HCT116 (cell line): ENCODE results near the gene CD96. TPM values are rescaled to one million over a fixed set of nuclear protein-coding genes. Genes with fewer than 3 reads are reported as not detected.

ENCODE experiments used
- ATAC-seq: fragments of 200-7000 bp; cut with Tn5 transposase; 2 replicates; pipeline ENCODE4 v1.9.1; 2020; ENCODE audit warnings: mild to moderate bottlenecking, moderate library complexity
- BruUV-seq: library from RNA; stranded (reverse); fragments of 400-500 nt; replicated peaks from 2 replicates; lab custom pipeline; 2021; lab: Mats Ljungman, UMichigan
- CTCF ChIA-PET: fragments of 300-600 bp; sonication (Branson Sonifier 250); formaldehyde crosslinking; loops from one replicate; lab custom pipeline; 2021; ENCODE audit warnings: antibody characterized with exemption; lab: Charles Lee
- POLR2A ChIA-PET: fragments of 300-600, 350-600 bp; sonication (Branson Sonifier 250); formaldehyde crosslinking; loops from one replicate; lab custom pipeline; 2021; ENCODE audit warnings: antibody characterized with exemption; lab: Charles Lee
- RAD21 ChIA-PET, 2 experiments: fragments of 300-600 bp; sonication (Branson Sonifier 250); formaldehyde crosslinking; loops; one replicate each; lab custom pipeline; 2023; ENCODE audit warnings: low total read pairs in 2 of 2; ENCODE audit not compliant: uncharacterized antibody in 2 of 2, unreplicated experiment in 2 of 2, low non-redundant PET in 1 of 2; lab: Charles Lee
- DNase-seq: peaks from one replicate; pipeline ENCODE4 v3.0.0-alpha.2; 2010; ENCODE audit warnings: low read depth, low spot score
- H2AFZ ChIP-seq: fragments of 200-600 bp; shearing (Covaris generic), sonication (generic); 2 replicates; pipeline ENCODE4 v1.6.1; 2017; ENCODE audit warnings: low read depth, mixed run types, mixed read lengths, antibody characterized with exemption, low read length; ENCODE audit not compliant: poor library complexity, severe bottlenecking
- H3K27ac ChIP-seq: 2 replicates; pipeline ENCODE4 v1.5.1; 2012; ENCODE audit warnings: low read depth, low read length
- H3K27me3 ChIP-seq: fragments of 200-600 bp; sonication (generic); 2 replicates; pipeline ENCODE4 v1.6.1; 2016; ENCODE audit warnings: mixed run types, low read length, mixed read lengths; ENCODE audit not compliant: insufficient read depth
- H3K36me3 ChIP-seq, 2 experiments: fragments of 200-500 bp in 1 of 2; fragments of 200-600 bp in 1 of 2; sonication (Bioruptor generic) in 1 of 2; sonication (generic) in 1 of 2; 2 replicates each; pipeline versions ENCODE4 v1.5.1 to v1.6.1; 2014 to 2016; ENCODE audit warnings: low read length in 2 of 2, inconsistent platforms in 1 of 2, mixed read lengths in 1 of 2, mixed run types in 1 of 2; ENCODE audit not compliant: insufficient read depth in 2 of 2, control insufficient read depth in 1 of 2
- H3K4me1 ChIP-seq, 2 experiments: fragments of 200-600 bp in 1 of 2; sonication (generic) in 1 of 2; 2 replicates each; pipeline versions ENCODE4 v1.5.1 to v1.6.1; 2012 to 2017; ENCODE audit warnings: low read length in 2 of 2, inconsistent platforms in 1 of 2, mild to moderate bottlenecking in 1 of 2, mixed read lengths in 1 of 2, mixed run types in 1 of 2, moderate library complexity in 1 of 2; ENCODE audit not compliant: insufficient read depth in 2 of 2, control insufficient read depth in 1 of 2
- H3K4me2 ChIP-seq: fragments of 200-600 bp; sonication (generic); 2 replicates; pipeline ENCODE4 v1.6.1; 2017; ENCODE audit warnings: mixed run types, low read length, mixed read lengths
- H3K4me3 ChIP-seq, 2 experiments: fragments of 200-600 bp in 1 of 2; sonication (generic) in 1 of 2; replicated peaks in 1 of 2; 2 replicates each; pipeline ENCODE4 v1.5.1; 2011 to 2016; ENCODE audit warnings: low read length in 2 of 2, control low read depth in 1 of 2, low read depth in 1 of 2, mild to moderate bottlenecking in 1 of 2, mixed read lengths in 1 of 2, mixed run types in 1 of 2
- H3K79me2 ChIP-seq: fragments of 200-600 bp; sonication (generic); 2 replicates; pipeline ENCODE4 v1.6.1; 2017; ENCODE audit warnings: mild to moderate bottlenecking, mixed run types, low read length, moderate library complexity, mixed read lengths; ENCODE audit not compliant: insufficient read depth
- H3K9ac ChIP-seq: fragments of 200-600 bp; sonication (generic); 2 replicates; pipeline ENCODE4 v1.6.1; 2016; ENCODE audit warnings: low read length, mixed read lengths
- H3K9me2 ChIP-seq: fragments of 200-600 bp; sonication (generic), shearing (Covaris generic); 2 replicates; pipeline ENCODE4 v1.6.1; 2017; ENCODE audit warnings: mixed run types, mild to moderate bottlenecking, moderate library complexity; ENCODE audit not compliant: insufficient read depth
- H3K9me3 ChIP-seq, 2 experiments: fragments of 200-500 bp in 1 of 2; fragments of 200-600 bp in 1 of 2; sonication (Bioruptor generic) in 1 of 2; sonication (generic) in 1 of 2; 2 replicates each; pipeline ENCODE4 v1.6.1; 2014 to 2017; ENCODE audit warnings: low read length in 2 of 2, mixed read lengths in 2 of 2, inconsistent platforms in 1 of 2, low read depth in 1 of 2, mild to moderate bottlenecking in 1 of 2, mixed run types in 1 of 2, moderate library complexity in 1 of 2; ENCODE audit not compliant: control insufficient read depth in 1 of 2, insufficient read depth in 1 of 2
- H4K20me1 ChIP-seq: fragments of 200-600 bp; sonication (generic), shearing (Covaris generic); 2 replicates; pipeline ENCODE4 v1.6.1; 2017; ENCODE audit warnings: mixed run types, mild to moderate bottlenecking, moderate library complexity; ENCODE audit not compliant: insufficient read depth
- ATF3 ChIP-seq: IDR thresholded peaks from 2 replicates; pipeline ENCODE4 v1.6.1; 2012
- CTCF ChIP-seq, 3 experiments: fragments of 200-600 bp in 1 of 3; sonication (generic) in 1 of 3; IDR thresholded peaks in 2 of 3; conservative IDR thresholded peaks in 1 of 3; 2 replicates each; pipeline ENCODE4 v1.5.1; 2012 to 2017; ENCODE audit warnings: low read depth in 2 of 3, low read length in 2 of 3, antibody characterized with exemption in 1 of 3, borderline replicate concordance in 1 of 3, control low read depth in 1 of 3, mild to moderate bottlenecking in 1 of 3, mixed read lengths in 1 of 3, mixed run types in 1 of 3, moderate library complexity in 1 of 3; ENCODE audit not compliant: insufficient read depth in 1 of 3
- EGR1 ChIP-seq: IDR thresholded peaks from 2 replicates; pipeline ENCODE4 v1.6.1; 2012; ENCODE audit warnings: low read depth
- ELF1 ChIP-seq: IDR thresholded peaks from 2 replicates; pipeline ENCODE4 v1.6.1; 2012; ENCODE audit warnings: low read depth, borderline replicate concordance
- EZH2 ChIP-seq: fragments of 200-600 bp; sonication (generic); IDR thresholded peaks from 2 replicates; pipeline ENCODE4 v1.6.1; 2017; ENCODE audit warnings: antibody characterized with exemption, mixed run types
- EZH2phosphoT487 ChIP-seq: fragments of 200-600 bp; IDR thresholded peaks from 2 replicates; pipeline ENCODE4 v1.6.1; 2018; ENCODE audit warnings: antibody characterized with exemption, borderline replicate concordance
- FOSL1 ChIP-seq: IDR thresholded peaks from 2 replicates; pipeline ENCODE4 v1.6.1; 2012; ENCODE audit warnings: low read depth
- JUND ChIP-seq: IDR thresholded peaks from 2 replicates; pipeline ENCODE4 v1.6.1; 2012
- MAX ChIP-seq: IDR thresholded peaks from 2 replicates; pipeline ENCODE4 v1.6.1; 2012
- POLR2A ChIP-seq: IDR thresholded peaks from 2 replicates; pipeline ENCODE4 v1.7.0; 2011; ENCODE audit warnings: borderline replicate concordance; ENCODE audit not compliant: insufficient read depth, insufficient read length; ENCODE audit errors: extremely low read depth
- RAD21 ChIP-seq: IDR thresholded peaks from 2 replicates; pipeline ENCODE4 v1.6.1; 2012; ENCODE audit warnings: low read depth, mild to moderate bottlenecking
- REST ChIP-seq: IDR thresholded peaks from 2 replicates; pipeline ENCODE4 v1.6.1; 2012; ENCODE audit warnings: low read depth
- SP1 ChIP-seq: IDR thresholded peaks from 2 replicates; pipeline ENCODE4 v1.6.1; 2012; ENCODE audit warnings: low read depth
- SRF ChIP-seq: IDR thresholded peaks from 2 replicates; pipeline ENCODE4 v1.6.1; 2012; ENCODE audit warnings: low read depth
- TCF7L2 ChIP-seq: IDR thresholded peaks from 2 replicates; pipeline ENCODE4 v1.7.0; 2011; ENCODE audit warnings: borderline replicate concordance, inconsistent platforms; ENCODE audit not compliant: insufficient read depth, insufficient read length; ENCODE audit errors: extremely low read depth
- YY1 ChIP-seq: IDR thresholded peaks from 2 replicates; pipeline ENCODE4 v1.6.1; 2011; ENCODE audit warnings: low read length, low read depth, moderate library complexity, mild to moderate bottlenecking; ENCODE audit not compliant: insufficient replicate concordance; ENCODE audit errors: extremely low read depth
- ZBTB33 ChIP-seq: IDR thresholded peaks from 2 replicates; pipeline ENCODE4 v1.6.1; 2011; ENCODE audit warnings: mild to moderate bottlenecking, low read length, moderate library complexity; ENCODE audit not compliant: insufficient replicate concordance; ENCODE audit errors: extremely low read depth
- ZNF274 ChIP-seq: fragments of 200-500 bp; sonication (Bioruptor generic); IDR thresholded peaks from 2 replicates; pipeline ENCODE4 v1.6.1; 2014; ENCODE audit warnings: mild to moderate bottlenecking, low read depth, low read length, inconsistent platforms
- intact Hi-C: fragments of 100-400 bp; cut with micrococcal nuclease; formaldehyde crosslinking; loops from 2 replicates; pipeline ENCODE4 v1.10.0; 2022
- total RNA-seq: library from RNA; stranded (reverse); gene quantifications from one replicate; pipeline ENCODE4 v1.2.1, GENCODE V29; 2021; ENCODE audit not compliant: unreplicated experiment

The CD96 gene
- total RNA-seq, 1 experiment from 2014 or later = 0.42 TPM

GRCh38 chr3:111652492-111653180 lies 110.6 kb downstream of the CD96 start:
- no TSS peak for BruUV-seq
- Histone ChIP-seq H3K36me3 (no peaks in the 10 kb centered on the region), H2AFZ (no peak overlapping the region), H3K4me3 (no peak overlapping the region), H3K9me3 (no peaks in the 10 kb centered on the region), H4K20me1 (no peaks in the 10 kb centered on the region), H3K9me2 (no peaks in the 10 kb centered on the region), H3K79me2 (no peaks in the 10 kb centered on the region), H3K27me3 (no peaks in the 10 kb centered on the region), H3K9ac (no peak overlapping the region), H3K4me2 (no peak overlapping the region), H3K4me1 (no peaks in the 10 kb centered on the region), H3K27ac (no peak overlapping the region)
- intact Hi-C loops = no loop called here
- ChIA-PET CTCF (no interaction called here), RAD21 (no interaction called here), POLR2A (no interaction called here)
- ATAC-seq = no peak
- DNase-seq = no peak
- TF ChIP-seq RAD21 (no peak), JUND (no peak), POLR2A (no peak), ZBTB33 (no peak), EZH2 (no peak), ZNF274 (no peak), TCF7L2 (no peak), MAX (no peak), EZH2phosphoT487 (no peak), REST (no peak), SRF (no peak), SP1 (no peak), ATF3 (no peak), CTCF (IDR thresholded peaks at IDR 0.05 in 2 of 3, conservative IDR thresholded peaks at IDR 0.05 in 1 of 3; ENCODE audit: borderline replicate concordance in 1 of 3, insufficient read depth in 1 of 3, low read depth in 2 of 3, low read length in 2 of 3) (no peak), FOSL1 (no peak), EGR1 (no peak), ELF1 (no peak), YY1 (no peak)
